ENCODE data around the gene JAG2. TPM values are rescaled to one million over a fixed set of nuclear protein-coding genes. Genes with fewer than 3 reads are reported as not detected.

JAG2 gene
- total RNA-seq, 1 experiment from 2014 or later: 85.9 TPM

DNA sequence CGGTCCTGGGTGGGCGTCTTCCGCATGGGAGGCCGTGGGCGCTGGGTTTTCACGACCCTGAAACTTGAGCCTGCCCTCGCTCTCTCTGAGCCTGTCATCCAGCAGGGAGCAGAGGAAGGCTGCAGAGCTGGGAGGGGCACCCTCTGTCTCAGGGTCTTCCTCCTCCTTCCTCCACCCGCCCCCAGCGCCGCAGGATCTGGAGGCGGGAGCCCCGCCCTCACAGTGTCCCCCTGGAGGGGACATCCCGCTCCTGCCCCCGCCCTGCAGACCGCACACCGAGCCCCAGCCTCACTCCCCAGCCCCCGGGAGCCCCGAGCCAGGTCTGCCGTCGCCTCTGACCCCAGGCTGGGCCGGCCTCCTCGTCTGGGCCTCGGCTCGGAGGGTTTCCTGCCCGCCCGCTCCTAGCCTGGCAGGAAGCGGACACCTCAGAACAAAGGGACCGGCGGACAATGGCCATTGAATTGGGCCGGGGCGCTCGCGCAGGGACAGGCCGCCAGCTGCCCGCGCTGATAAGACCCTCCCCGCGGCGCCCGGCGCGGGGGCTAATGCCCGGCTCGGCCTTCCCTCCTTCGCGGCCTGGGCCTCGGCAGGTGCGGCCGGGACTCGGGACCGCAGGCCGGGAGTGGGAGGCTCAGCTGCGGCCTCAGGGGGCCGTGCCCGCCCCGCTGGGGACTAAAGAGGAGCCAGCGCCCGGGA lies 27.8 kb upstream of the JAG2 start:
- RAD21 ChIA-PET (ENCODE audit: low non-redundant PET in 1 of 2, low total read pairs in 2 of 2, uncharacterized antibody in 2 of 2, unreplicated experiment in 2 of 2): no interaction called here
- intact Hi-C loops (cut with micrococcal nuclease): no loop called here

DNA sequence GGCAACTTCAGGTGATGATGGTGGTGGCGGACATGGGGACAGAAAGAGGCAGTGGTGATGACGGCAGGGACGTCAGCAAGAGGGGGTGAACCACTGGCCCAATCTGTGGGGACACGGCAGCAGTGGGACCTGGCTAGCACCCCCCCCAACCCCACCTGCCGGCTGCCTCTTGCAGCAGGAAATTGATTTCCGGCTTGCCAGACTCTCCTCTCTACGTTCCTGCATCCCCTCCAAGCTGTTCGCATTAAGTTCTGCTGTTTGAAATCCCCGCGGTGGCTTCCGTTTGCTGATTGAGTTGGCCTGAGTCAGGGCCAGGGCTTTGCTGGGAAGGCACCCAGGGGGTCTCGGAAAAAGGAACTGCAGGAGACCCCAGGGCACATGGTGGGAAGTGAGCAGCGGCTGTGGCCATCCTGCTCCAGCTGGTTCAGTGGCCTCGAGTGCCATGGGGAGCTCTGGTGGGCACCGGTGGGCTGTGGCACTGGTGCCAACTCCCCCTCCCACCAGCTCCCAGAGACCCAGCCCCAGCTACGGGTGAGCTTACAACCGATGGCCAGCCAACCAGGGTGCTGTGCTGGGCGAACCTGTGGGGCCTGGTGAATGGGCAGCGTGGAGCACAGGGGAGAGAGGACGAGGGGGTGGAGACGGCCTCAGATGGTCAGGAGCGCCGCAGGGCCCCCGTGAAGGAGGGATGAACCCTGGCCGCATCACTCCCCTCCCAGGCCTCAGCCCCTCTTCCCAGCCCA lies 27.1 kb upstream of the JAG2 start:
- ChIA-PET RAD21 (ENCODE audit: low non-redundant PET in 1 of 2, low total read pairs in 2 of 2, uncharacterized antibody in 2 of 2, unreplicated experiment in 2 of 2) (no interaction called here), POLR2A (no interaction called here), CTCF (no interaction called here)
- no TSS peak for BruUV-seq (replicated peaks)
- intact Hi-C loops (cut with micrococcal nuclease): no loop called here
- no peaks in the 10 kb centered on the region for H3K27me3 ChIP-seq (ENCODE audit: insufficient read depth, low read length)
- H3K79me2 ChIP-seq (ENCODE audit: insufficient read depth, low read length): no peaks in the 10 kb centered on the region
- H3K9me3 ChIP-seq (ENCODE audit: control insufficient read depth in 1 of 2, insufficient read depth in 1 of 2, low read depth in 1 of 2, low read length in 2 of 2): no peaks in the 10 kb centered on the region
- ATAC-seq: no peak
- DNase-seq (ENCODE audit: low read depth, low spot score): no peak
- H3K9me2 ChIP-seq (ENCODE audit: insufficient read depth): no peaks in the 10 kb centered on the region
- H3K36me3 ChIP-seq (ENCODE audit: control insufficient read depth in 1 of 2, insufficient read depth in 2 of 2, low read length in 2 of 2): no peaks in the 10 kb centered on the region
- no peak overlapping the region for H3K27ac ChIP-seq (ENCODE audit: low read depth, low read length)
- no peak overlapping the region for H3K9ac ChIP-seq (ENCODE audit: low read length)
- H3K4me2 ChIP-seq (ENCODE audit: low read length): no peak overlapping the region
- no peak overlapping the region for H2AFZ ChIP-seq (ENCODE audit: low read depth, low read length, poor library complexity, severe bottlenecking)
- peaks cover 11 to 18% of the 10 kb centered on the region in 2 experiments; a peak in 3 of 4 replicates for H3K4me1 ChIP-seq (ENCODE audit: control insufficient read depth in 1 of 2, insufficient read depth in 2 of 2, low read length in 2 of 2)
- no peaks in the 10 kb centered on the region for H4K20me1 ChIP-seq (ENCODE audit: insufficient read depth)
- no peak overlapping the region for H3K4me3 ChIP-seq (replicated peaks in 1 of 2; ENCODE audit: low read depth in 1 of 2, low read length in 2 of 2)
- TF ChIP-seq CBX3 (IDR thresholded peaks at IDR 0.05; ENCODE audit: low read depth): no peak
- TF ChIP-seq, protein P1, sequence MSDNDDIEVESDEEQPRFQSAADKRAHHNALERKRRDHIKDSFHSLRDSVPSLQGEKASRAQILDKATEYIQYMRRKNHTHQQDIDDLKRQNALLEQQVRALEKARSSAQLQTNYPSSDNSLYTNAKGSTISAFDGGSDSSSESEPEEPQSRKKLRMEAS (IDR thresholded peaks at IDR 0.05): no peak
- TF ChIP-seq YY1 (IDR thresholded peaks at IDR 0.05; ENCODE audit: extremely low read depth, insufficient replicate concordance, low read depth, low read length): no peak
- TF ChIP-seq EZH2 (IDR thresholded peaks at IDR 0.05): no peak
- no peak for TF ChIP-seq JUND (IDR thresholded peaks at IDR 0.05)
- TF ChIP-seq FOSL1 (IDR thresholded peaks at IDR 0.05; ENCODE audit: low read depth): no peak
- TF ChIP-seq TCF7L2 (IDR thresholded peaks at IDR 0.05; ENCODE audit: borderline replicate concordance, extremely low read depth, insufficient read depth, insufficient read length): no peak
- no peak for TF ChIP-seq SRF (IDR thresholded peaks at IDR 0.05; ENCODE audit: low read depth)
- no peak for TF ChIP-seq SIN3A (IDR thresholded peaks at IDR 0.05; ENCODE audit: low read depth)
- TF ChIP-seq POLR2AphosphoS5 (IDR thresholded peaks at IDR 0.05; ENCODE audit: low read depth, low read length): no peak
- TF ChIP-seq ELF1 (IDR thresholded peaks at IDR 0.05; ENCODE audit: borderline replicate concordance, low read depth): no peak
- no peak for TF ChIP-seq CEBPB (IDR thresholded peaks at IDR 0.05; ENCODE audit: low read depth)
- TF ChIP-seq EZH2phosphoT487 (IDR thresholded peaks at IDR 0.05; ENCODE audit: borderline replicate concordance): no peak
- TF ChIP-seq RAD21 (IDR thresholded peaks at IDR 0.05; ENCODE audit: low read depth): no peak
- TF ChIP-seq SP1 (IDR thresholded peaks at IDR 0.05; ENCODE audit: low read depth): no peak
- no peak for TF ChIP-seq EGR1 (IDR thresholded peaks at IDR 0.05; ENCODE audit: low read depth)
- no peak for TF ChIP-seq POLR2A (IDR thresholded peaks at IDR 0.05; ENCODE audit: borderline replicate concordance, extremely low read depth, insufficient read depth, insufficient read length)

More for the DNA sequence above, 27.8 kb upstream of the JAG2 start:
- Histone ChIP-seq H3K4me1 (ENCODE audit: control insufficient read depth in 1 of 2, insufficient read depth in 2 of 2, low read length in 2 of 2) (peaks cover 14 to 20% of the 10 kb centered on the region in 2 experiments; a peak in 3 of 4 replicates), H3K79me2 (ENCODE audit: insufficient read depth, low read length) (no peaks in the 10 kb centered on the region), H2AFZ (ENCODE audit: low read depth, low read length, poor library complexity, severe bottlenecking) (no peak overlapping the region), H3K36me3 (ENCODE audit: control insufficient read depth in 1 of 2, insufficient read depth in 2 of 2, low read length in 2 of 2) (no peaks in the 10 kb centered on the region), H3K27me3 (ENCODE audit: insufficient read depth, low read length) (no peaks in the 10 kb centered on the region), H3K9me2 (ENCODE audit: insufficient read depth) (no peaks in the 10 kb centered on the region), H3K9ac (ENCODE audit: low read length) (no peak overlapping the region), H3K27ac (ENCODE audit: low read depth, low read length) (no peak overlapping the region), H3K9me3 (ENCODE audit: control insufficient read depth in 1 of 2, insufficient read depth in 1 of 2, low read depth in 1 of 2, low read length in 2 of 2) (no peaks in the 10 kb centered on the region), H3K4me2 (ENCODE audit: low read length) (no peak overlapping the region), H3K4me3 (replicated peaks in 1 of 2; ENCODE audit: low read depth in 1 of 2, low read length in 2 of 2) (no peak overlapping the region), H4K20me1 (ENCODE audit: insufficient read depth) (no peaks in the 10 kb centered on the region)
- TF ChIP-seq, protein P1 (IDR thresholded peaks at IDR 0.05): no peak
- TF ChIP-seq YY1 (IDR thresholded peaks at IDR 0.05; ENCODE audit: extremely low read depth, insufficient replicate concordance, low read depth, low read length) (no peak), SIN3A (IDR thresholded peaks at IDR 0.05; ENCODE audit: low read depth) (no peak), POLR2AphosphoS5 (IDR thresholded peaks at IDR 0.05; ENCODE audit: low read depth, low read length) (no peak), FOSL1 (IDR thresholded peaks at IDR 0.05; ENCODE audit: low read depth) (no peak)
- ChIA-PET CTCF (no interaction called here), POLR2A (no interaction called here)
- BruUV-seq (replicated peaks): no TSS peak
- DNase-seq (ENCODE audit: low read depth, low spot score): no peak
- ATAC-seq: no peak
